ENCODE measurements around the gene ATG7.

DNA sequence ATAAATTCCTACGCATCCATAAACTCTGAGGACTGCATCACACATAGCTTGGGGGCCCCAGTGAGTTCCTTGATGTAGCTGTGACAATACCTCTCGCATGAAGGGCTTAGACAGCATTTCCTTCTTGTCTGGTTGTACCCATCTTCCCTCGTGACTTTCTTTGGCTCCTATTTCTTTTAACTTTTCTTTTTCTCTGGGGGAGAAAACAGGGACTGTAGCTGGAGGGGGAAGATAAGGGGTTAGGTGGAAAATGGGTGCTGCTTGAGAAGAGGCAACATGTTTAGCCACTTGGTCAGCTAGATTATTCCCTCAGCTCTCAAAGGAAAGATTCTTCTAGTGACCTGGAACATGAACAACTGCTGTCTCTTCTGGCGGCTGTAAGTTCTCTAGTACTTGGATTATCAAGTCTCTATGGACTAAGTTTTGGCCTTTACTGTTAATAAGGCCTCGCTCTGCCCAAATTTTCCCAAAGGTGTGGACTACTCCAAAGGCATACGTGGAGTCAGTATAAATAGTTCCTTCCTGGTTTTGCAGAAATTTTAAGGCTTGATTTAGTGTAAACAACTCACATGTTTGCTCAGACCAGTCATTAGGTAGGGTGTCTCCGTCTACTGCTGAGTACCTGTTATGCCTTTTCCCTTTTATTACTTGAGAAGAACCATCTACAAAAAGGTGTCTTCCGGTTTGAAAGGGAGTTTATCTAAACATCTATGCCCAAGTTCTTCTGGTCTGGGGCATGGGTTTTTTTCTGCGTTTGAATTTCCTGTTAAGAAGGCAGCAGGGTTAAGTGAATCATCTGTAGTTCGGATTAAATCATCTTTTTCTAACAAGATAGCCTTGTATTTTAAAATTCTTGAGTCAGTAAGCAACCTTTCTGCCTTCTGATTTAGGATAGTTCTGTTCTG lies 21.0 kb upstream of the ATG7 start:
- TF ChIP-seq, protein P1, sequence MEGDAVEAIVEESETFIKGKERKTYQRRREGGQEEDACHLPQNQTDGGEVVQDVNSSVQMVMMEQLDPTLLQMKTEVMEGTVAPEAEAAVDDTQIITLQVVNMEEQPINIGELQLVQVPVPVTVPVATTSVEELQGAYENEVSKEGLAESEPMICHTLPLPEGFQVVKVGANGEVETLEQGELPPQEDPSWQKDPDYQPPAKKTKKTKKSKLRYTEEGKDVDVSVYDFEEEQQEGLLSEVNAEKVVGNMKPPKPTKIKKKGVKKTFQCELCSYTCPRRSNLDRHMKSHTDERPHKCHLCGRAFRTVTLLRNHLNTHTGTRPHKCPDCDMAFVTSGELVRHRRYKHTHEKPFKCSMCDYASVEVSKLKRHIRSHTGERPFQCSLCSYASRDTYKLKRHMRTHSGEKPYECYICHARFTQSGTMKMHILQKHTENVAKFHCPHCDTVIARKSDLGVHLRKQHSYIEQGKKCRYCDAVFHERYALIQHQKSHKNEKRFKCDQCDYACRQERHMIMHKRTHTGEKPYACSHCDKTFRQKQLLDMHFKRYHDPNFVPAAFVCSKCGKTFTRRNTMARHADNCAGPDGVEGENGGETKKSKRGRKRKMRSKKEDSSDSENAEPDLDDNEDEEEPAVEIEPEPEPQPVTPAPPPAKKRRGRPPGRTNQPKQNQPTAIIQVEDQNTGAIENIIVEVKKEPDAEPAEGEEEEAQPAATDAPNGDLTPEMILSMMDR (IDR thresholded peaks at IDR 0.05): no peak
- TF ChIP-seq POLR2AphosphoS5 (IDR thresholded peaks at IDR 0.05; ENCODE audit: low read depth, low read length) (no peak), TCF7L2 (IDR thresholded peaks at IDR 0.05; ENCODE audit: low read depth, low read length) (no peak), SIN3A (IDR thresholded peaks at IDR 0.05; ENCODE audit: borderline replicate concordance, insufficient read depth, low read depth, low read length) (no peak)
- TF ChIP-seq, protein P2, sequence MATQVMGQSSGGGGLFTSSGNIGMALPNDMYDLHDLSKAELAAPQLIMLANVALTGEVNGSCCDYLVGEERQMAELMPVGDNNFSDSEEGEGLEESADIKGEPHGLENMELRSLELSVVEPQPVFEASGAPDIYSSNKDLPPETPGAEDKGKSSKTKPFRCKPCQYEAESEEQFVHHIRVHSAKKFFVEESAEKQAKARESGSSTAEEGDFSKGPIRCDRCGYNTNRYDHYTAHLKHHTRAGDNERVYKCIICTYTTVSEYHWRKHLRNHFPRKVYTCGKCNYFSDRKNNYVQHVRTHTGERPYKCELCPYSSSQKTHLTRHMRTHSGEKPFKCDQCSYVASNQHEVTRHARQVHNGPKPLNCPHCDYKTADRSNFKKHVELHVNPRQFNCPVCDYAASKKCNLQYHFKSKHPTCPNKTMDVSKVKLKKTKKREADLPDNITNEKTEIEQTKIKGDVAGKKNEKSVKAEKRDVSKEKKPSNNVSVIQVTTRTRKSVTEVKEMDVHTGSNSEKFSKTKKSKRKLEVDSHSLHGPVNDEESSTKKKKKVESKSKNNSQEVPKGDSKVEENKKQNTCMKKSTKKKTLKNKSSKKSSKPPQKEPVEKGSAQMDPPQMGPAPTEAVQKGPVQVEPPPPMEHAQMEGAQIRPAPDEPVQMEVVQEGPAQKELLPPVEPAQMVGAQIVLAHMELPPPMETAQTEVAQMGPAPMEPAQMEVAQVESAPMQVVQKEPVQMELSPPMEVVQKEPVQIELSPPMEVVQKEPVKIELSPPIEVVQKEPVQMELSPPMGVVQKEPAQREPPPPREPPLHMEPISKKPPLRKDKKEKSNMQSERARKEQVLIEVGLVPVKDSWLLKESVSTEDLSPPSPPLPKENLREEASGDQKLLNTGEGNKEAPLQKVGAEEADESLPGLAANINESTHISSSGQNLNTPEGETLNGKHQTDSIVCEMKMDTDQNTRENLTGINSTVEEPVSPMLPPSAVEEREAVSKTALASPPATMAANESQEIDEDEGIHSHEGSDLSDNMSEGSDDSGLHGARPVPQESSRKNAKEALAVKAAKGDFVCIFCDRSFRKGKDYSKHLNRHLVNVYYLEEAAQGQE (IDR thresholded peaks at IDR 0.05; ENCODE audit: insufficient read depth in 1 of 2, low read depth in 2 of 2, low read length in 1 of 2): no peak
